Naive thymus-derived CD4-positive, alpha-beta T cell (primary cell): ENCODE results near the gene PRKCI. TPM values are rescaled to one million over a fixed set of nuclear protein-coding genes. Genes with fewer than 3 reads are reported as not detected.
A peak's percentile ranks its signal among the peaks of the same experiment; 100 is the strongest.

Experiments
- ATAC-seq: fragments of 150-1000 bp; cut with Tn5 transposase; 2 replicates; pipeline ENCODE4 v1.10.0; 2021; ENCODE audit warnings: mild to moderate bottlenecking, moderate library complexity
- CTCF ChIA-PET: fragments of 350-600 bp; sonication (Branson Sonifier 250); formaldehyde crosslinking; loops from one replicate; lab custom pipeline; 2021; ENCODE audit warnings: antibody characterized with exemption; lab: Charles Lee
- POLR2A ChIA-PET: fragments of 350-600 bp; sonication (Branson Sonifier 250); formaldehyde crosslinking; loops from one replicate; lab custom pipeline; 2021; ENCODE audit warnings: antibody characterized with exemption, inconsistent platforms; lab: Charles Lee
- DNase-seq, 9 donors: peaks; one replicate each; pipeline versions ENCODE4 v3.0.0 to v3.0.0-alpha.2; 2020 to 2022; ENCODE audit warnings: mixed read lengths in 1 of 9
- H3K27ac ChIP-seq: one replicate; pipeline ENCODE4 v1.7.0; 2013; ENCODE audit warnings: mild to moderate bottlenecking, low read depth, low read length, moderate library complexity
- H3K27me3 ChIP-seq, 2 donors: one replicate each; pipeline ENCODE4 v1.7.0; 2013; ENCODE audit warnings: low read length in 2 of 2, mild to moderate bottlenecking in 2 of 2, moderate library complexity in 2 of 2; ENCODE audit not compliant: control insufficient read depth in 2 of 2, insufficient read depth in 2 of 2
- H3K36me3 ChIP-seq, 3 experiments: 1 replicate in 2 of 3; 2 replicates in 1 of 3; pipeline ENCODE4 v1.7.0; 2013; ENCODE audit warnings: low read length in 3 of 3, mild to moderate bottlenecking in 3 of 3, moderate library complexity in 1 of 3; ENCODE audit not compliant: insufficient read depth in 3 of 3, control insufficient read depth in 2 of 3
- H3K4me1 ChIP-seq, 2 donors: one replicate each; pipeline ENCODE4 v1.7.0; 2013; ENCODE audit warnings: low read length in 2 of 2, mild to moderate bottlenecking in 2 of 2, moderate library complexity in 1 of 2; ENCODE audit not compliant: control insufficient read depth in 2 of 2, insufficient read depth in 2 of 2
- H3K4me3 ChIP-seq: 2 replicates; pipeline ENCODE4 v1.7.0; 2013; ENCODE audit warnings: mild to moderate bottlenecking, low read length
- H3K9me3 ChIP-seq, 3 experiments: 1 replicate in 2 of 3; 2 replicates in 1 of 3; pipeline ENCODE4 v1.7.0; 2013; ENCODE audit warnings: low read length in 3 of 3; ENCODE audit not compliant: control insufficient read depth in 2 of 3
- H3K27ac Mint-ChIP-seq, 9 donors: one replicate each; pipeline ENCODE4 v1.8.0; 2020 to 2022; ENCODE audit warnings: mixed read lengths in 9 of 9, mild to moderate bottlenecking in 8 of 9, moderate library complexity in 5 of 9, inconsistent platforms in 2 of 9
- H3K27me3 Mint-ChIP-seq, 5 donors: one replicate each; pipeline ENCODE4 v1.8.0; 2021 to 2022; ENCODE audit warnings: mixed read lengths in 5 of 5, mild to moderate bottlenecking in 1 of 5
- H3K36me3 Mint-ChIP-seq, 5 donors: one replicate each; pipeline ENCODE4 v1.8.0; 2020 to 2022; ENCODE audit warnings: mixed read lengths in 5 of 5, mild to moderate bottlenecking in 3 of 5, inconsistent platforms in 1 of 5
- H3K4me1 Mint-ChIP-seq, 7 donors: one replicate each; pipeline ENCODE4 v1.8.0; 2020 to 2022; ENCODE audit warnings: mixed read lengths in 7 of 7, mild to moderate bottlenecking in 3 of 7, inconsistent platforms in 1 of 7
- H3K4me3 Mint-ChIP-seq, 10 donors: one replicate each; pipeline ENCODE4 v1.8.0; 2020 to 2022; ENCODE audit warnings: mild to moderate bottlenecking in 10 of 10, mixed read lengths in 10 of 10, moderate library complexity in 6 of 10, inconsistent platforms in 2 of 10
- H3K9me3 Mint-ChIP-seq, 11 donors: one replicate each; pipeline ENCODE4 v1.8.0; 2020 to 2022; ENCODE audit warnings: mixed read lengths in 11 of 11, mild to moderate bottlenecking in 4 of 11, inconsistent platforms in 1 of 11, moderate library complexity in 1 of 11
- intact Hi-C, 2 donors: fragments of 100-400 bp; cut with micrococcal nuclease; formaldehyde crosslinking; loops; one replicate each; pipeline ENCODE4 v1.15.1; 2023
- polyA plus RNA-seq, 2 donors: library from polyadenylated mRNA; unstranded; fragments of 300-500 nt; fragmentation: Illumina TruSeq; gene quantifications; one replicate each; pipeline ENCODE4 v1.2.3, GENCODE V29; 2021
- total RNA-seq, 6 experiments: library from RNA in 5 of 6; stranded (reverse) in 5 of 6; gene quantifications; 1 replicate in 5 of 6; 2 replicates in 1 of 6; pipeline ENCODE4 v1.2.3 and lab custom pipeline; 2021 to 2026

PRKCI gene
- total and polyA plus RNA-seq, 7 experiments from 2014 or later = 14.7 to 26.2 (median 21.7) TPM

DNA sequence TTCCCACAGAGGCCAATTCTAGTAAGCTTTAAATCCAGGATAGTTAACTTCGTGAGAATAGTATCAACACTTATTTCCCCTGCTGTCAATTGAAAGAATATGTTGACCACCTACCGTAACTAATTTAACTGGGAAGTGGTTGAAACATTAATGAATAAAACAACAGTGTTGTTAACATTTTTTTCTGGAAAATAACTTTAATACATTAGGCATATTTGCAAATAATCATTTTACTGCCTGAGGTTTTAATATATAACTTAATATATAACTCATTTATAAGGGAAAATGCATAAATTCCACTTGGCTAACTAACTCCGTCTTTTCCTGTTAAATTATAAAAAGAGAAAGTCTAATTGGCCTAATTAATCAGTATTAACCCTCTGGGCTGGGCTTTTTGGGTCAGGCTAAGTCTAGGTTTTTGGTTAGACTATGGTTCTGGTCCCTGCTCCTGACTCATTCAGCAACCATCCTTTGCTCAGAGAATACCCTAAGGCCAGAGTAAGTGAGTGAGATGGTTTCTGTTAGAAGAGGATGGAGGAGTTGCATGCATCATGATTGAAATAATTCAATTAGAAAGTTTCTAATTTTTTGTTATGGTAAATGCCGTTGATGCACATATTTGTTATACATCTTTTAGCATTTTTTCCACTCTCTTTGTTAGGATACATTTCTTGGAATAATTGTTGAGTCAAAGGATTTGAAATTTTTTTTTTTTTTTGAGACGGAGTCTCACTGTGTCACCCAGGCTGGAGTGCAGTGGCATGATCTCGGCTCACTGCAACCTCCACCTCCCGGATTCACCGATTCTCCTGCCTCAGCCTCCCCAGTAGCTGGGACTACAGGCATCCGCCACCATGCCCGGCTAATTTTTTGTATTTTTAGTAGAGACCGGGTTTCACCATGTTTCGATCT, 124.5 kb downstream of the PRKCI start:
- Histone ChIP-seq H3K36me3 (no peaks in the 10 kb centered on the region), H3K9me3 (no peaks in the 10 kb centered on the region), H3K27ac (no peak overlapping the region), H3K4me3 (no peak overlapping the region), H3K27me3 (no peaks in the 10 kb centered on the region), H3K4me1 (no peaks in the 10 kb centered on the region)
- DNase-seq (no peak), ATAC-seq (no peak)
- Mint-ChIP-seq H3K9me3 (peaks cover 0 to 2% (median 0%) of the 10 kb centered on the region in 11 donors), H3K4me1 (peaks cover 0 to 16% (median 5%) of the 10 kb centered on the region in 7 donors), H3K36me3 (no peaks in the 10 kb centered on the region), H3K4me3 (no peak overlapping the region), H3K27ac (no peak overlapping the region), H3K27me3 (peaks cover 0 to 3% (median 0%) of the 10 kb centered on the region in 5 donors)
- POLR2A ChIA-PET = no interaction called here
- CTCF ChIA-PET = no interaction called here
- intact Hi-C loops = no loop called here

DNA sequence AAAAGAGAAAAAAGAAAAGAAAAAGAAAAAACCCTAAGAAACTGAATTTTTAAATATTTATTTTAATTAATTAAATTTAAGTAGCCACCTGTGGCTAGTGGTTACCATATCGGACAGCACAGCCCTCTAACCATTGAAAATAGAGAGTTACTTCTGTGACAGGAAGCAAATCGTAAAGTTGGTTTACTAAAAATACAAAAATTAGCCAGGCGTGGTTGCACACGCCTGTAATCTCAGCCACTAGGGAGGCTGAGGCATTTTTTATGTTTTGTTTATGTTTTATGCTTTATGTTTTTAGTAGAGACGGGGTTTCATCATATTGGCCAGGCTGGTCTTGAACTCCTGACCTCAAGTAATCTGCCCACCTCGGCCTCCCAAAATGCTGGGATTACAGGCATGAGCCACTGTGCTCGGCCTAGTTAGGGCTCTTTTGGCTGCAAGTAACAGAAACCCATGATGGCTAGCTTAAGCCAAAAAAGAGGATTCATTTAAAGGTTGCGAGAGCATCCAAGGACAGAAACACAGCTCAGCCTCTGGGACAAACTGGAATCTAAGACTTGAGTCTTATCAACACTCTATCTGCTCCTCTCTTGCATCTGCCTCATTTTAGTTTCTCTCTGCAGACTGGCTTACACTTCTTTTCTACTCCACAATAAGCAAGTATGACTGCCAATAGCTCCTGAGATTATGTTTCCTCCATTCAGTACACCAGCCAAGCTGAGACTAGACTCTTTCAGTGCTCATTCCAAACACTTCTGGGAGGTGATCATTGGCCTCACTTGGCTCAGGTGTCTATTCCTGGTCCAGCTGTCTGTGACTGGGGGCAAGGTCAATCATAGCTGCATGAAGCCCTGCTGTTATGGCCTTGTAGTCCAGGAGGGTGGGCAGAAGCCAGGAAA, 128.5 kb downstream of the PRKCI start:
- H3K27me3 Mint-ChIP-seq = peaks cover 0 to 20% (median 0%) of the 10 kb centered on the region in 5 donors
- DNase-seq (no peak), ATAC-seq (no peak)
- intact Hi-C loops = loop anchor here in 1 of 2 donors (10.0 kb wide), 1 partner anchor 1754 kb away; no protein-coding TSS in a partner anchor
- peaks cover 7 to 33% (median 22%) of the 10 kb centered on the region in 7 donors for H3K4me1 Mint-ChIP-seq
- ChIA-PET CTCF (no interaction called here), POLR2A (interaction anchor here (0.5 to 0.9 kb wide), 3 partner anchors 83 to 249 kb away, joined by 3 to 4 read pairs (median 3); partner anchors contain the start of gene PHC3)
- peaks cover 0 to 2% (median 0%) of the 10 kb centered on the region in 5 donors for H3K36me3 Mint-ChIP-seq
- H3K27ac Mint-ChIP-seq = peak overlapping the region in 6 of 9 donors; percentile 8 to 52 (median 30)
- Histone ChIP-seq H3K27ac (no peak overlapping the region), H3K9me3 (no peaks in the 10 kb centered on the region), H3K4me3 (no peak overlapping the region), H3K36me3 (no peaks in the 10 kb centered on the region), H3K27me3 (no peaks in the 10 kb centered on the region), H3K4me1 (no peaks in the 10 kb centered on the region)
- H3K4me3 Mint-ChIP-seq = no peak overlapping the region
- H3K9me3 Mint-ChIP-seq = peaks cover 0 to 2% (median 0%) of the 10 kb centered on the region in 11 donors

DNA sequence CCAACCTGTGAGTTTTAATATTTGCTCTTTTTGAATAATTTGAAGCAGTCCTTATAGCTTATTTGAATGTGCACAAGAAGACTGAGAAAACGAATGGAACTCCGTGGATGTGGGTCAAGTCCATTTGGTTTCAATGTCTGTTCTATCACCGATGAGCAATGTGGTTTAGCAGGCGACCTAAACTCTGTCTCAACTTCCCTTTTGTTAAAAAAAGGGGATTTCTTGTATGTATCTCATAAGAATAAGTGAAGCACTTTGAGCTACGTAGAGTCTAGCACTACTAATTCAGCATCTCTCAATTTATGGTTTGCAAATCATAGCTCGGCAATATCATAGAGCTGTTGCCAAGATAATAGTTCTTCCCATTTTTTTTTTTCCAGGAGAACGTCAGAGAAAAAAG, 130.7 kb downstream of the PRKCI start:
- intact Hi-C loops = loop anchor here in 1 of 2 donors (10.0 kb wide), 1 partner anchor 1752 kb away; no protein-coding TSS in a partner anchor
- ChIA-PET CTCF (no interaction called here), POLR2A (interaction anchor here (1.6 kb wide), 1 partner anchor 131 kb away, joined by 3 read pairs; the partner anchor contains the start of gene PRKCI)
- Mint-ChIP-seq H3K27ac (no peak overlapping the region), H3K36me3 (peaks cover 0 to 7% (median 0%) of the 10 kb centered on the region in 5 donors), H3K27me3 (peaks cover 0 to 26% (median 0%) of the 10 kb centered on the region in 5 donors), H3K4me1 (peaks cover 12 to 41% (median 30%) of the 10 kb centered on the region in 7 donors), H3K9me3 (peaks cover 0 to 2% (median 0%) of the 10 kb centered on the region in 11 donors), H3K4me3 (no peak overlapping the region)
- peaks cover 0 to 4% of the 10 kb centered on the region in 2 donors for H3K4me1 ChIP-seq
- H3K27me3 ChIP-seq = no peaks in the 10 kb centered on the region
- no peak for DNase-seq
- H3K36me3 ChIP-seq = peaks cover 0 to 2% (median 0%) of the 10 kb centered on the region in 3 experiments
- no peak overlapping the region for H3K4me3 ChIP-seq
- ATAC-seq = no peak
- no peak overlapping the region for H3K27ac ChIP-seq
- H3K9me3 ChIP-seq = no peaks in the 10 kb centered on the region

DNA sequence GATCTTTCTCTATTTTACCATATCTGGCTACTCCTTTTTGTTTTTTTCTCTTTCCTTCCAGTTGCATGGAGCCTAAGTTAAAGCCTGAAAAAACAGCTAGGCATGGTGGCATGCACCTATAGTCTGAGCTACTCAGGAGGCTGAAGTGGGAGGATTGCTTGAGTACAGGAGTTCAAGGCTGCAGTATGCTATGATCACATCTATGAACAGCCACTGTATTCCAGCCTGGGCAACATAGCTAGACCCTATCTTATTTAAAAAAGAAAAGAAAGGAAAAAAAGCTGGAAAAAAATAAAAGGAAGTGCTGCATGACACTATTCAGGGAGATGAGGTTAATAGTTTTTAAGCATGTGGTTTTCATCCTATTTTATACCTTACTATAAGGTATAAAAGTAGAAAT, 131.3 kb downstream of the PRKCI start:
- POLR2A ChIA-PET = interaction anchor here (0.8 to 1.6 kb wide), 2 partner anchors 132 to 1747 kb away, joined by 3 read pairs; partner anchors contain the start of gene PRKCI
- peaks cover 0 to 26% (median 0%) of the 10 kb centered on the region in 5 donors for H3K27me3 Mint-ChIP-seq
- H3K4me3 ChIP-seq = no peak overlapping the region
- H3K36me3 Mint-ChIP-seq = peaks cover 0 to 9% (median 0%) of the 10 kb centered on the region in 5 donors
- H3K27ac ChIP-seq = no peak overlapping the region
- H3K4me3 Mint-ChIP-seq = peak overlapping the region in 1 of 10 donors; percentile 1
- no peaks in the 10 kb centered on the region for H3K9me3 ChIP-seq
- H3K9me3 Mint-ChIP-seq = peaks cover 0 to 5% (median 0%) of the 10 kb centered on the region in 11 donors
- peak overlapping the region in 6 of 9 donors; percentile 4 to 93 (median 37) for H3K27ac Mint-ChIP-seq
- peaks cover 14 to 44% (median 33%) of the 10 kb centered on the region in 7 donors for H3K4me1 Mint-ChIP-seq
- intact Hi-C loops = loop anchor here in 1 of 2 donors (10.0 kb wide), 1 partner anchor 1751 kb away; no protein-coding TSS in a partner anchor
- H3K4me1 ChIP-seq = peaks cover 2 to 8% of the 10 kb centered on the region in 2 donors
- CTCF ChIA-PET = no interaction called here
- H3K27me3 ChIP-seq = no peaks in the 10 kb centered on the region
- ATAC-seq (no peak), DNase-seq (no peak)
- peaks cover 0 to 3% (median 0%) of the 10 kb centered on the region in 3 experiments for H3K36me3 ChIP-seq

DNA sequence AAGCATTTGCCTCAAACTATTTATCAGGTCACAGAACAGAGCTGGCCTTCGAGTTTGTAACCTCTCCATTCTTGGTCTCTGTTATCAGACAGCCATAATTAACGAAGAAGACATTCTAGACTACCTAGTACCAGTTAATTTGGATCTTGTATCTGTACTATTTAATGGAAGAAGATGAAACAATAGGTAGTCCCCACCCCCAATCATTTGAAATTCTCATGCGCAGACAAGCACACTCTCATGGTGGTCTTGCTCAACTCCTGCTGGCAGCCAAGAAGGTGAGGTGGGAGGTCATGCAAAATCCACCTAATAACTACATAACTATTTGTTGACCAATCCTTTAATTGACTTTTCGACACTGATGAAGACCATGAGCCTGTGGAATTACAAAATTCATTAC, 132.5 kb downstream of the PRKCI start:
- H3K4me1 ChIP-seq = peaks cover 7 to 13% of the 10 kb centered on the region in 2 donors
- H3K9me3 ChIP-seq = no peaks in the 10 kb centered on the region
- ChIA-PET CTCF (no interaction called here), POLR2A (no interaction called here)
- ATAC-seq (no peak), DNase-seq (no peak)
- Mint-ChIP-seq H3K9me3 (peaks cover 0 to 12% (median 0%) of the 10 kb centered on the region in 11 donors), H3K36me3 (peaks cover 0 to 12% (median 3%) of the 10 kb centered on the region in 5 donors), H3K4me1 (peaks cover 19 to 53% (median 42%) of the 10 kb centered on the region in 7 donors), H3K27ac (peak overlapping the region in 5 of 9 donors; percentile 63 to 94 (median 91)), H3K27me3 (peaks cover 0 to 26% (median 0%) of the 10 kb centered on the region in 5 donors), H3K4me3 (peak overlapping the region in 2 of 10 donors; percentile 41 to 68)
- H3K27ac ChIP-seq = no peak overlapping the region
- H3K36me3 ChIP-seq = peaks cover 0 to 3% (median 0%) of the 10 kb centered on the region in 3 experiments
- intact Hi-C loops = loop anchor here (5.0 to 10.0 kb wide), 6 partner anchors 42 to 1753 kb away; partner anchors contain the start of genes FNDC3B (in 2 of the 2), GPR160 (in 1 of the 2), LRRC34 (in 1 of the 2) and LRRIQ4 (in 1 of the 2)
- H3K27me3 ChIP-seq = no peaks in the 10 kb centered on the region
- H3K4me3 ChIP-seq = no peak overlapping the region
